ENCODE measurements around the gene GNAI3.

Gene GNAI3
- 99.6 to 152 (median 120) reads per million in 4 donors for total RNA-seq

DNA sequence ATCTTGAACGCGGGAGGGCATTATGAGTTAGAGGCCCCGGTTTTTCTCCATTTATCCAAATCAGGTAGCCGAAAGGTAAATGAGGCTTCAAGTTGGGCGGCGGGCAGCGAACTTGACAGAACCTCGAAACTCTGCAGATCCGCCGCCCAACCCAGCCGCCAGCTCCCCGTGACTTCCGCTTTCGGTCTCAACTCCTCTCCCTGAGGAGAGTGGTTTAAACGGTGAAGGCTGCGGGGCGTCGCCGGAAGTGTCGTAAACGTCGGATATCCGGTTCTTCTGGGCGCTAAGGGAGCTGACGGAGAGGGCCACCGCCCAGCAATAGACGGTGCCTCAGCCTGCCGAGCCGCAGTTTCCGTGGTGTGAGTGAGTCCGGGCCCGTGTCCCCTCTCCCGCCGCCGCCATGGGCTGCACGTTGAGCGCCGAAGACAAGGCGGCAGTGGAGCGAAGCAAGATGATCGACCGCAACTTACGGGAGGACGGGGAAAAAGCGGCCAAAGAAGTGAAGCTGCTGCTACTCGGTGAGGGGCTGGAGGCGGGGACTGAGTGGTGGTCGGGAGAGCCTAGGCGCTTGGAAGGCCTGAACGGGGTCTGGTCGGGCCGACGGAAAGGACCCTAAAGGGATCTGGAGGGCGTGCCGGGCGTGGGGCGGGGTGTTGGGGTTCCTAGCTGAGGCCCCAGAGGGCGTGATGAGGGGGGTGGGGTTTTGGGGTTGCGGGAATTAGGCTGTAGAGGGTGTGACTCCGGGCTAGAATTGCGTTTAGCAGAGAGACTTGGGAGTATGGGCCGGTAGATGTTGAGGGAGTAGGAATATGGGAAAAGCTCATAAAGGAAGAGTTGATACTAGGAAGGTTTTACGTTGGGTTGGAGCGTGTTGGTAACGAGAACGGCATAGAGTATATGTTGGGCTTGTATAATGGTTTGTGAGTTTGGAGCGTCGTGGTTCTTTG, at the start of gene GNAI3:
GNAI3 (plus strand) TSS at position 295 of the 947 bp plus-strand sequence; CDS start at position 401, 106 bp downstream.
- DNase-seq, result peak; percentile 89 to 98 (median 95)

DNA sequence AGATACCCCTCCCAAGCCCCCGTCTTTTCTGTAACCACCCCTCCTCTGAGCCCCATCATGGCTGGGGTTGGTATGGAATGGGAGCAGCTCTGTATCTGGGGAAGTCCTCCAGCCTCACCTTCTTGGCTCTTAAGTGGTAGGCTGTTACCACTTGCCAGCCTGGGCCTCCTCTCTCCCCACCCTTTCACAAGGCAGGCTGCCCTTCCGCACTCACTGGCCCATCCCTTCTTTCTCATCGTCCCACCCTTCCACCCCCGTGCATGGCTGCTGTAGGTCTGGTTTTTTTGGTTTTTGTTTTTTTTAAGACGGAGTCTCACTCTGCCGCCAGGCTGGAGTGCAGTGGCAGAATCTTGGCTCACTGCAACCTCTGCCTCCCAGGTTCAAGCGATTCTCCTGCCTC, 49.3 kb upstream of the GNAI3 start:
- no peak for DNase-seq

DNA sequence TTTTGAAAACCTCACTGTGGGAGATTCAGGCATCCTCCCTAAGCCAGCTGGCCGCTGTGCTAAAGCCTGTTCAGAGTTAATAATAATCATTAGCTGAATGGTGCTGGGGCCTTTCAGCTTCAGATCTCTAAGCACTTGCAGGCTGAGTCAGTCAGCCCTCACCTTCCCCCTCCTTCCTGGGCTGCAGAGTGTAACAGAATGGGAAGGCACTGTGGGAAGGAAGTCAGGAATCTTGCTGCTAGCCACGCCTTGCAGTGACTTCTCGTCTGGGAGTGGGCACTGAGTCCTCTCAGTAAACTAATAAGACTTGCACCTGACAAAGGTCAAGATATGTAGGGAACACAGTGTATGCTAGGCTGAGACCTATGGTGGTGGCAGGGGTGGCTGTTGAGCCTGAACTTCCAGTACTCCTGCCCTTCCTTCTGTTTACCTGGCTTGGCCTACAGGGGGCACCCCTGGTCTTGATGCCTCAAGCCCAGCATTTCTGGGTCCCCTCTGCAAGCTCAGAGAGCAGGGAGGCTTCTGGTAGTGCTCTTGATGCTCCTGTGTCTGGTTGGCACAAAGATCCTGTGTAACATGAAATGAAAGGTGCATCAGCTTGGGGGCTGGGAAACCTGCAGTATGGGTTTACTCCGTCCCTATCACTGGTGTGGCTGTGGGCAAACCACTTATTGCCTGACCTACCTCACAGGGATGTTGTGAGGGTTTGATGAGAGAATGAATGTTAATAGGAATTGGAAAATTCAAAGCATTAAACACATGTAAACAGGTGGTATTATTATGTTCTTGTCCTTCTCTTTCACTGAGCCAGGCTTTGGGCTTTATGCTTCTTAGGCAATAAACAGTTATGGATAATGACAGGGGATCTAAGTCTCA, 48.5 kb upstream of the GNAI3 start:
- peak in 4 of 5 donors; percentile 40 to 48 (median 42) for DNase-seq

DNA sequence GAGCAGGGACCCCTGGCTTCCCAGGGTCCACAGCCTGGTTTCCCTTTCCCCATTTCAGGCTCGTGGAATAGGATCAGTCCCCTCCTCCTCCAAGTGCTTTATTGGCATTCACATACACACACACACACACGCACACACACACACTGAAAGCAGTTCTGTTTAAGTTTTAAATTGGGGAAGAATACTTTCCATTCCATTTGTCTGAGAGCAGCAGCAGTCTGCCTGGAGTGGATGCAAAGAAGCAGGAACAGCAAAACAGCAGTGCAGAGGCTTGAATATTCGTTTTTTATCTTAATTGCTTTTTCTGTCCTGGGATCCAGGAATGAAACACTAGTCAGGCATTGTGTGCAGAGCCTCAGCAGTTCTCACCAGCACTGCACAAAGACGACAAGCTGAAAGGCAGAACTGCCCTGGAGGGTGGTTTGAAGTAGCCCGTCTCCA, 47.5 kb upstream of the GNAI3 start:
- no peak for DNase-seq

DNA sequence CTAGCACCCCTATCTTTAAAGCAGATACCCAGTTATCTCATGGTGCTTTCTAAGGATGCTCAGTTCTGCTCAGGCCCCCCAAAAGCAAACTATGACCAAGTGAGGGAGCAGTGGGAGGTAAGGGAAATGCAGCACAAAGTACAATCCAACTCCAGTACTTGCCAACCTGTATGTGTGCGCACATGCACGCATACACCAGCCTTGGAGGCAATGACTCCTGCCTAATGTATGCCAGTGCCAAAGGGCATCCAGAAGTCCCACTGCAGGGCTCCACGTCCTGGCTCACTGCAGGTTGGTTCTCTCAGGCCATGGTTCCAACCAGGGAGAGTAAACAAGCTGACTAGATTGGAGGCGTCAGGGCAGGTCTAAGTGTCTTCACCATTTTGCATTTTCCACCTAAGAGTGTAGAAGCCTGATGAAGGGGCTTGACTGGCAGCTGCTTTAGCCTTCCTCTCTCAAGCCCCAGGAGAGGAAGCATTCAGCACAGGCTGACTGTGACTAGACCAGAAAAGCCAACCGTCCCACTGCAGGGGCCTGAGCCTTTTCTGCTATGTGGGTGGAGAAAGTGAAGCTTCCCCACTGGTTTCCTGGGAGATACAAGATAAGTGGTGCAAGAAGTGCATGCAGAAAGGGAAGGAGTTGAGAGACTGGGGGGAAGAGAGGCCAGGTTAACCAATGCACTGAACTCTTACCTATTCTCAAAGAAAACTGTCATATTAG, 46.6 kb upstream of the GNAI3 start:
- no peak for DNase-seq

DNA sequence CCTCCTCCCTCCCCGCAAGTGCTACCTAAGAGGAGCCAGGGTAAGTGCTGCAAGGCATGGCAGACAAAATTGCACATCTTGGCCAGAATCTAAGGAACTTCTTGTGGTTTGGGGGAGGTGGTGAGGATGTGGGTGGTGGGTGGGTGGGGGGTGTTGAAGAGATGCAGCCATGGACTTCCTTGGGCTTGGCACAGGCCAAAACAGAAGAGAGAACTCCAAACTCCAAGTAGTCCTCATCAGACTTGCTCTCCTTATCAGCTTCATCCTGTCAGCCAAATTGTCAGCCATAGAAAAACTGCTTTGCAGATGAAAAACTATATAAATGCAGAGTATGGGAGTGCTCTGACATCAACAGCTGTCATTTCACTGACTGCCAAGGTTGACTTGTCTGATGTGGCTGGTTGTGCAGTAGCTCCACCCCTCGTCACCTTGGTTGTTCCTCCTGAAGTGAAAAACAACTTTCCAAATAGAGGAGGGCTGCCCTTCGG, 46.0 kb upstream of the GNAI3 start:
- DNase-seq, result peak; percentile 28 to 68 (median 55)

DNA sequence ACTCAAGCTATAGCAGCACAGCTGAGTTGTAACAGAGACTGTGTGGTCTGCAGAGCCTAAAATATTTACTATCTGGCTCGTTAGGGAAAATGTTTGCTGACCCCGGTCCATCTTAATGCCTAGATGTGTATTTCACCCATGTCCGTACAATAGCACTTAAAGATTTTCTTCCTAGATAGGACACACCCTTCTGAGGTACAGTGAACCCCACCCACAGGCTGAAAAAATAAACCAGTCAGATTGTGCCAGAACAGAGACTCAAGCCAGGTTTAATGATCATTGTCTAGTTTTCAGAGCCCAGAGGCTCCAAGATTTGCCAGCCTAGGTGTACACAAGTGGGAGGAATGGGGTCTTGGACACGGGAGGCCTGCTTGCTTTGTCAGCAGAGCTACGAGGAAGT, 44.5 kb upstream of the GNAI3 start:
- no peak for DNase-seq

DNA sequence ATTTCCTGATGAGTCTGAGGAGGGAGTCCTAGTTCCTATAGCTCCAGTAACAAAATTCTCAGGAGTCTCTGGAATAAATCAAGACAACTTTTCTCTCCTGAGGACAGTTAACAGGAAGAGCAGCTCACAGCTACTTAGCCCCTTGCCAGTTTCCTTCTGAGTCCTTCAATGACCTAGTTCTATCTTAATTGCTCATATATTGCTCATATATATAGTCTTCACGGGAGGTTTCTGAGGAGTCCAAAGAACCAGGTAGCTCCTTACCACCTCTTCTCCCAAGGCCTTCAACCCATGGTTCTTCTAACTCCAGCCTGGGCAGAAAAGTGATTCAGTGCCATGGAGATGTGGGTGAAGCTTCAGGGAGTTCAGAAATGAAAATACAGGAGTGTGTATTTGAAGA, 43.4 kb upstream of the GNAI3 start:
- no peak for DNase-seq

DNA sequence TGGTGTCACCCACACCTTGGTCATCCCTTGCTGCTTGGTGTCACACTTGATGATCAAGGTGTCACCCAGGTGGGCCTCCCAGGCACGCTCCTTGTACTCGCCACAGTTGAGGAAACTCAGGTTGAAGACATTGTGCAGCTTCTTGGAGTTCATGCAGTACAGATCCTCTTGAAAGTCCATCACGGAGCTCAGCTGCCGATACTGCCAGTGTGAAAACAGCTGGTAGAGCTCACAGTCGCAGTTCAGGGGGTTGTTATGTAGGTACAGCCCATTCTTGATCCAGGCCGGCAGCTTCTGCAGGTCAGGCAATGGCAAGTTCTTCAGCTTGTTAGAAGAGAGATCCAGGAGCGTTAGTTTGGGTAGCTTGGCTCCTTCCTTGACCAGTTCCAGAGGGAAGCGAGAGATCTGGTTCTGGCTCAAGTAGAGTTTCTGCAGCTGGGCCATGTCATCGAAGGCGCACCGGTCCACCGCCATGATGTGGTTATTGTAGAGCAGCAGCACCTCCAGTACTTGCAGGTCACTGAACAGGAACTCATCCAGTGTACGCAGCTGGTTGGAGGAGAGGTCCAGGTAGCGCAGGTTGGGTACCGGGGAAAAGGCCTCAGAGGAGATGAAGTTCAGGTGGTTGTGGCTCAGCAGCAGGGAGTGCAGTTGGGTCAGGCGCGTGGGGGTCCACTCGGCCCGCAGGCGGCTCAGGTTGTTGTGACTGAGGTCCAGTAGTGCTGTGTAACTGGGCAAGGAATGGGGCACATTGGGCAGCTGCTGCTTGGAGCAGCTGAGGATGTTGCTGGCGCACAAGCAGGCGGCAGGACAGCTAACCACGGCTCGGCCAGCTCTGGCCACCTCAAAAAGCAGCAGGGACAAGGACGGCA, 40.2 kb upstream of the GNAI3 start:
- DNase-seq, result no peak

DNA sequence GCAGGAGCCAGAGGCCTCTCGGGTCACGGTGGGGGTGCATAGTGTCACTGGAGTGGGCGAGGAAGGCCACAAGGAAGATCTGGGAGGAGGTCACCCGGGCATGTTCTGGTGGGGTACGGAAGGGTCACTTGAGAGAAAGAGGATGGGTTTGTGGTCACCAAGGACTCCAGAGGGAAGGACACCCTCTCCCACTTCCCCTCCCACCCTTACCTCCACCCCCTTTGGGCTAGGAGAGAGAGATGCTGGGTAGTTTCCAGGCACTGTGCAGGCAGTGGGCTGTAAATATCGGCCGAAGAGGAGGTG, 39.6 kb upstream of the GNAI3 start:
- no peak for DNase-seq

DNA sequence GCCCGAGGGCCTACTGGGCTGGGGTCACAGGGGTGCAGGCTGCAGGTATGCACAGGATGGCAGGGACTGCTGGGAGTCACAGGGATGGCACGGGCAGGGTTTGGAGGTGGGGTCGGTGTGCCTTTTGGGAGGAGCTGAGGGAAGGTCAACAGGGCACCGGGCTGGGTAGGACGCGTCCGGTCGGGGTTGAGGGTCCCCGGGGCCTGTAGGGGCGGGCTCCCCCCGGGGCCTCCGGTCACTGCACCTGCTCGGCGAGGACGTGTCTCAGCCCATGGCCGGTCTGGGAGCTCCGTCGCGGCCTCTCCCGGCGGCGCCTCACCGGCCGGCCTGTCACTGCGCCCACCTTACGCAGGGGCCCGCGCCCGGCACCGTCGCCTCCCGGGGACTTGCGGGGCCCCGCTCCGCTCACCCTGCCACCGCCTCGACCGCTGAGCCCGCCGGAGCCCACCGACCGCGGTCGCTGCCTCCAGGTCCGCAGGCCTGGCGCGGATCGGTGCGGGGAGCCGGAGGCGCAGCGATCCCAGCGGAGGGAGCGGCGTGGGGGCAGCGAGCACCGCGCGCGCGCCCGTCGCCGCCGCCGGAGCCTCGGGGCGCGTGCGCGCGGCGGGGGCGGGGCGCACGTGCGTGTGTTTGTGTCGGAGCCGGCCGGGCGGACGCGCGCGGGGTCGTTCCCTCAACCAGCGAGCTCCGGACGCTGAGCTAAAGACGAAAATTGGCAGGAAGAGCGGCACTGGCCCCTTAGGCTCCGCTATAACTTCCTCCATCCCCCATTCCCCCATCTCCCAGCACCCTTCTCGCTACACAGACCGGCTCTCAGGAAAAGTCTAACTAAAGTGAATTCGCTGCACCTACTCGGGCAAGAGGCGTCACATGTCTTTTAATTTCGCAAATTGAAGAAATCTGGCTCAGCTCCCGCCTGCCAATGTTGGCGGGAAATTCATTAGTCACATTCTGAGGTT, 39.0 kb upstream of the GNAI3 start, which contains the start of gene AMIGO1:
AMIGO1 (minus strand) TSS at position 552 of the 959 bp plus-strand sequence. CDS start 815 bp downstream, outside the sequence.
- peak; percentile 26 to 68 (median 43) for DNase-seq

DNA sequence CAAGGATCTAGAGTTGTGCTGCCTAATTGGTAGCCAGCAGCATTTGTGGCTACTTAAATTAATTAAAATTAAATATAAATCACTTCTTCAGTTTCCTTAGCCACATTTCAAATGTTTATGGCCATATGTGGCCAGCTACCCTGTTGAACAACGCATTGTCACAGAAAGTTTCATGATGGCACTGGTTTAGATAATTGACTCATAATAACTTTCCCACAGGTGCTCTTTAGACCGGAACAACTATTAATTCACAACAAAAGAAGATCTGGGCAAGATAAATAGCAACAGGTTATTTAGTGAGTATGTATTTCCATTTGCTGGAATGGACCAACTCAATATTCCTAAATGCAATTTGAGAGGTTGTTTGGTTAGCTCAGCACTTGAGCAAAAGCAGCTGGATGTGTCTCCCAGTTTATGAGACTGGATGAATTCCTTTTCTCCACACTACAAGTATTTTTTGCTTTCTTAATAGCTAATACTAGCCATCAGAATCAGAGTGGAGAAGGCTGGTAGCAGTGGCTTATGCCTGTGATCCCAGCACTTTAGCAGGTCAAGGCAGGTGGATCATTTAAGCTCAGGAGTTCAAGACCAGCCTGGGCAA, 35.2 kb upstream of the GNAI3 start:
- DNase-seq, result no peak

DNA sequence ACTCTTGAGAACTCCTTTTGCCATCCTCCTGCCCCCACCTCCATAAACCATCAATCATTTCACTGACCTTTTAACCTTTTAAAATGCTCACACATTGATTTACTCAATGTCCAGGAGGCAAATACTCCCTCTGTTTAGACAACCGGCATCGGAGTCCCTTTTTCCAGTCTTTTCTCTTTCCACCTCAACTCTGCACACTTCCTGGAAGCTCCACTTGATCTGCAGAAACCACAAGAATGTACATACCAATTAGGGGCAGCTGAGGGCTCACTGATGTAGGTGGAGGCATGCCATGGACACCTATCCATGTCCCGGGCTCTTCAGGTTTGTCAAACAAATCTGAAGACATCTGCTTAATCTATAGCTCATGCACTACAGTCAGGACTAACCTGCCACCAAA, 33.6 kb upstream of the GNAI3 start:
- no peak for DNase-seq

DNA sequence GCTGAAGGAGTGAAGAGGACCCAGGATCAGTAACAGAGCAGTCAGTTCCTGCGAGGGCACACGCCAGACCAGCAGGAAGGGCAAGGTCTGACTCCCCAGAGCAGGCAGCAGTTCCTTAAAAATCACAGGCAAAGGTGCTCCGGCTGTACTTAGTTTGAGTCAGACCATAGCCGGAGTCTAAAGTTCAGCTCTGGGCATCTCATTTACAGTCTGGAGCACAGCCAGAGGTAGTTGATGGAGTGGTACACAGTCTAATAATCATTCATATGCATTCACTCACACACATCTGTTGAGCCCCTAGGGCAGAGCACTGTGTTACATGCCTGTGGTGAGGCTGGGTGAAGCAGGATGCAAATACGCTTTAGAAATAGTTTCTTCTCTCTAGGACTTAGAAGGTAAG, 31.5 kb upstream of the GNAI3 start:
- DNase-seq, result no peak

DNA sequence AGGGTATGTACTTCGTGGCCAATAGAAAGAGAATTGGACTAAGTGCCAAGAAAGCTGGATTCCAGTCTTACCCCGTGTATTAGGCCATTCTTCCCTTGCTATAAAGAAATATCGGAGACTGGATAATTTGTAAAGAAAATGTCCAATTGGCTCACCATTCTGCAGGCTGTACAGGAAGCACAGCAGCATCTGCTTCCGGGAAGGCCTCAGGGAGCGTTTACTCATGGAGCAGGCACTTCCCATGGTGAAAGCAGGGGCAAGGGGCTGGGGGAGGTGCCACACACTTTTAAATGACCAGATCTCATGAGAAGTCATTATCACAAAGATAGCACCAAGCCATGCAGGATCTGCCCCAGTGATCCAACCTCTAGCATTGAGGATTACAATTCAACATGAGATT, 31.1 kb upstream of the GNAI3 start:
- no peak for DNase-seq

DNA sequence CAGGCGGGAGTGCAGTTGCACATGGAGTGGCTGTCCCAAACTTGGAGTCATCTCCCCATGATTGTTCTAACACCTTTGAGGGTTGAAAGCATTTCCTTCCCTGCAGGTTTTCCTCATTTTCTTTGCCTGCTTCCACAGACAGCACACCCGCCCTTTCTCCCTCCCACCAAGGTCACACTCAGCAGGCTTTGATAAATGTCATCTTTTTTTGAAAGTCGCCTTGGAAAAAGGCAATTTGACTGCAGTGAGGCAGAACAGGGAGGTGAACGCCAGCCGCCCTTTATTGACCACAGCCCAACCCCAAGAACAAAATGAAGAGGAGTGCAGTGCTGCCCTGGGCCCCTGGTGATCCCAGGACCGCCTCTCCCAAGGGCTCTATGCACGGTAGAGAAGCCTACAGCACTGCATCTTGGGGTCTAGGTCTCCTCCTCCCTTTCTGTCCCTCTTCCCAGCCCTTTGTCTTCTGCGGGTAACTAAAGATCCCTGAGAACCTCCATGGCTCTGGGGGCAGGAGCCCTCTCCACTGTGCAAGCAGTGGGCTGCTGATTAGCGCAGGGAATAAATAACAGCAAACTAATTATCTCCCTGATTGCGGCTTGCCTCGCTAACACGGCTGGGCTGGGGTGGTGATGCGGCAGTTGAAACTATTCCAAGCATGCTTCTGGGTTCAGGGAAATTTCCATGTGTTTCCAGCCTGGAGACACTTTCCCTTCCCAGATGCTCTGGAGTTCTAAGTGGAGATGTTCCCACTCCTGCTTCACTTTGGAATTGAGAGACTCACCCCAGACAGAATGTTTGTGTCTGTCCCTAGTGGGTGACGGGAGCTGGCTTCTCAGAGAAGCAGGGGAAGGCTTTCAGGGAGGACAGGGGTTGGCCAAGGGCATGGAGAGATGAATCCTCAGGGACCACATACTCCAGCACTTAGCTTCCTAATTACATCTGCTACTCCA, 27.1 kb upstream of the GNAI3 start:
- no peak for DNase-seq

DNA sequence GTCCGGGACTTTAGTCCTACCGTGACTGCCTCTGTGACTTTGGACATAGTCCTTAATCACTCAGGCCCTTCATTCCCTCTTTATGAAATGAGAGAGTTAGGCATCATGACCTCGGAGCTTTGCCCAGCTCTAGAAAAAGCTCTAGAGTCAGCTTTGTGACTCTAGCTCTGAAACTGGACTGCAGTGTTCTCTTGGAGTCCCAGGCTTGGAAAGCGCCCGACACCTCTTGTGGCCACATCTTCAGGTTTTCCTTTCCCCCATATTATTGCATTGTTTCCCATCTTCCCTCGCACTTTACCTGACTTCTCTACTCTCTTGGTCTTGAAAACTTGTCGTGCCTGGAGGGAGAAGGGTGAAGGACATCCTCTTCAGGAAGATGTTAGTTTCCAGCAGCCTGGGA, 26.4 kb upstream of the GNAI3 start:
- DNase-seq, result no peak

DNA sequence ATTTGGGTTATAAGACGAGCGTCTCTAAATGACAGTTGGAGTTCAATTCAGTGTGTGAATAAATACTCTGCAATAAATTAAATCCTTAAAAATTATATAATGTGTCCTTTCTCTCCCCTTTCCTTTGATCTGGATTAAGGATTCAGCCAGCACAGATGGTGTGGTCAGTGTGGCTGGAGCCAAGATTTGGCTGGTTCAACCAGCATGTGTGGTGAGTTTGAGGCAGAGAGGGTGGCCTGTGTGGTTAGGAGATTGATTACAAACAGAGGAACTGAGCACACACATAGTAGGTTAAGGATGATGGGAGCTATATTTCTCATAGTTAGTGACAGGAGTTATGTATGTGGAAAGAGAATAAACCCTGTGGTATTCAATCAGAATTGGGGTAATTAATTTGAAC, 24.7 kb upstream of the GNAI3 start:
- DNase-seq, result no peak
